Astrocyte (in vitro differentiated cells and primary cell): ENCODE measurements around the gene ZFAND2A. TPM values are rescaled to one million over a fixed set of nuclear protein-coding genes. Genes with fewer than 3 reads are reported as not detected.
A peak's percentile ranks its signal among the peaks of the same experiment; 100 is the strongest.

Experiments
- DNase-seq: peaks from one replicate; pipeline ENCODE4 v3.0.0-alpha.2; 2010; ENCODE audit warnings: low read depth
- FAIRE-seq: peaks from 2 replicates; lab custom pipeline; 2011; peaks lifted over from hg19 to GRCh38; lab: Jason Lieb, UNC
- H2AFZ ChIP-seq: 2 replicates; pipeline ENCODE4 v1.6.0; 2012; ENCODE audit warnings: low read depth, low read length, inconsistent platforms
- H3K27ac ChIP-seq: 2 replicates; pipeline ENCODE4 v1.5.1; 2011; ENCODE audit warnings: low read depth, low read length, inconsistent platforms
- H3K27me3 ChIP-seq: 2 replicates; pipeline ENCODE4 v1.6.0; 2011; ENCODE audit warnings: low read length, inconsistent platforms; ENCODE audit not compliant: insufficient read depth
- H3K36me3 ChIP-seq: 2 replicates; pipeline ENCODE4 v1.5.1; 2011; ENCODE audit warnings: low read length, inconsistent platforms; ENCODE audit not compliant: insufficient read depth
- H3K4me1 ChIP-seq: 2 replicates; pipeline ENCODE4 v1.5.1; 2011; ENCODE audit warnings: low read length, inconsistent platforms; ENCODE audit not compliant: insufficient read depth
- H3K4me2 ChIP-seq: 2 replicates; pipeline ENCODE4 v1.6.0; 2012; ENCODE audit warnings: low read length, inconsistent platforms
- H3K4me3 ChIP-seq: 2 replicates; pipeline ENCODE4 v1.5.1; 2011; ENCODE audit warnings: low read depth, mild to moderate bottlenecking, low read length, inconsistent platforms; ENCODE audit not compliant: insufficient read depth
- H3K79me2 ChIP-seq: 2 replicates; pipeline ENCODE4 v1.6.0; 2012; ENCODE audit warnings: mild to moderate bottlenecking, low read length, inconsistent platforms; ENCODE audit not compliant: insufficient read depth
- H3K9ac ChIP-seq: 2 replicates; pipeline ENCODE4 v1.6.0; 2012; ENCODE audit warnings: mild to moderate bottlenecking, low read length, inconsistent platforms
- H3K9me3 ChIP-seq: 2 replicates; pipeline ENCODE4 v1.5.1; 2012; ENCODE audit warnings: low read depth, mild to moderate bottlenecking, low read length, inconsistent platforms; ENCODE audit not compliant: insufficient read depth
- H4K20me1 ChIP-seq: 2 replicates; pipeline ENCODE4 v1.6.0; 2012; ENCODE audit warnings: low read length, inconsistent platforms; ENCODE audit not compliant: insufficient read depth
- H3K27ac Mint-ChIP-seq: one replicate; pipeline ENCODE4 v1.8.0; 2021; ENCODE audit warnings: mild to moderate bottlenecking, mixed read lengths; ENCODE audit not compliant: unreplicated experiment
- H3K27me3 Mint-ChIP-seq: one replicate; pipeline ENCODE4 v1.8.0; 2021; ENCODE audit warnings: low read depth, mixed read lengths; ENCODE audit not compliant: unreplicated experiment
- H3K36me3 Mint-ChIP-seq: one replicate; pipeline ENCODE4 v1.8.0; 2021; ENCODE audit warnings: low read depth, mixed read lengths; ENCODE audit not compliant: unreplicated experiment
- H3K4me1 Mint-ChIP-seq: one replicate; pipeline ENCODE4 v1.8.0; 2021; ENCODE audit warnings: low read depth, mixed read lengths; ENCODE audit not compliant: unreplicated experiment
- H3K4me3 Mint-ChIP-seq: one replicate; pipeline ENCODE4 v1.8.0; 2021; ENCODE audit warnings: mild to moderate bottlenecking, moderate library complexity, mixed read lengths; ENCODE audit not compliant: unreplicated experiment
- H3K9me3 Mint-ChIP-seq: one replicate; pipeline ENCODE4 v1.8.0; 2021; ENCODE audit warnings: mild to moderate bottlenecking, mixed read lengths; ENCODE audit not compliant: unreplicated experiment
- CTCF ChIP-seq: IDR thresholded peaks from 2 replicates; pipeline ENCODE4 v1.5.1; 2011; ENCODE audit warnings: low read depth, mild to moderate bottlenecking, inconsistent platforms, low read length, moderate library complexity; ENCODE audit not compliant: insufficient read depth
- EZH2 ChIP-seq: IDR thresholded peaks from 2 replicates; pipeline ENCODE4 v1.6.1; 2012; ENCODE audit warnings: mild to moderate bottlenecking, low read length, inconsistent platforms; ENCODE audit not compliant: insufficient read depth
- total RNA-seq: library from RNA; stranded (reverse); gene quantifications from 2 replicates; pipeline ENCODE4 v1.2.1, GENCODE V29; 2021

Gene ZFAND2A
- total RNA-seq, 1 donor from 2014 or later: 45.5 TPM

DNA sequence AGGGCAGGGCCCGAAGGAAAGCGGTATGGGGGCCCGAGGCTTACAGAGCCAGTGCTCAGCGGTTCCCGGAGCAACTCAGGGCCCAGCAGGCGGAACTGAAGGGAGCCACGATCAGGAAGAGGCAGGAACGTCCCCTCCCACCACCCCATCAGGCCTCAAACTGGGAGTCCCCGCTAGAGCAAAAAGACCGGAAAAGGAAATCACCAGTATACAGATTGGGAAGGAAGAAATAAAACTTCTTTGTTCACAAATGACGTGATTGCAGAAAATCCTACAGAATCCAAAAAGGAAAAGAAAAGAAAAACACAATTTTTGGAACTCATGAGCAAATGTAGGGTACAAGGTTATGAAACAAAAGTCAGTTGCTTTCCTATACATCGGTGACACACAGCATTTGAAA is 21.6 kb upstream of the ZFAND2A start:
- H3K9ac ChIP-seq: no peak overlapping the region
- TF ChIP-seq EZH2: no peak
- TF ChIP-seq CTCF: no peak
- Mint-ChIP-seq H3K4me3 (no peak overlapping the region), H3K36me3 (peaks cover 2% of the 10 kb centered on the region), H3K27me3 (peaks cover 18% of the 10 kb centered on the region), H3K9me3 (no peaks in the 10 kb centered on the region), H3K27ac (no peak overlapping the region), H3K4me1 (no peaks in the 10 kb centered on the region)
- H3K4me3 ChIP-seq: no peak overlapping the region
- H3K36me3 ChIP-seq: no peaks in the 10 kb centered on the region
- DNase-seq (no peak), FAIRE-seq (no peak)
- H3K4me1 ChIP-seq: no peaks in the 10 kb centered on the region
- no peaks in the 10 kb centered on the region for H4K20me1 ChIP-seq
- H3K9me3 ChIP-seq: no peaks in the 10 kb centered on the region
- H3K4me2 ChIP-seq: no peak overlapping the region
- no peaks in the 10 kb centered on the region for H3K79me2 ChIP-seq
- no peak overlapping the region for H2AFZ ChIP-seq
- no peak overlapping the region for H3K27ac ChIP-seq
- H3K27me3 ChIP-seq: peaks cover 2% of the 10 kb centered on the region

DNA sequence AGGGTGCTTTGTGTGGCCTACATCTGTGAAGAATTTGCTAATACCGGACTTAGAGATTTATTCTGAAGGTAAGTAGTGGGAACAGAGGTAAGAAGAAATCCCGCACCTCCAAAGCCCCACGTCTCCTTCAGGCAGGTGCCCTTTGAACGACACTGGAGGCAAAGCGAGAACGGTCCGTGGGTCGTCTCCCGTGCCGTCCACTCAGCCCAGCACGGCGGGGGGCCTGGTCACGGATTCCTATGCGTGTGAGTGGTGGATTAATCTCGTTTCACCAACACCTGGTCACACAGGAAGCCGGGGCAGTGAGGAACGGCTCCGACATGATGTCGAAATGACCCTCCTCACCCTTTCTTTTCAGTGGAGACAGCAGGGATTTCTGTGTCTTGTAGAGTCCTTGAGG is 21.0 kb upstream of the ZFAND2A start:
- H3K36me3 Mint-ChIP-seq: peaks cover 2% of the 10 kb centered on the region
- no peak overlapping the region for H2AFZ ChIP-seq
- H3K79me2 ChIP-seq: no peaks in the 10 kb centered on the region
- no peak overlapping the region for H3K4me3 ChIP-seq
- H3K4me1 ChIP-seq: peaks cover 3% of the 10 kb centered on the region
- TF ChIP-seq CTCF (no peak), EZH2 (no peak)
- no peak overlapping the region for H3K4me3 Mint-ChIP-seq
- no peaks in the 10 kb centered on the region for H4K20me1 ChIP-seq
- H3K27ac ChIP-seq: no peak overlapping the region
- H3K4me2 ChIP-seq: no peak overlapping the region
- H3K9me3 Mint-ChIP-seq: no peaks in the 10 kb centered on the region
- H3K27me3 ChIP-seq: no peaks in the 10 kb centered on the region
- no peak for FAIRE-seq
- no peaks in the 10 kb centered on the region for H3K9me3 ChIP-seq
- H3K9ac ChIP-seq: no peak overlapping the region
- H3K27me3 Mint-ChIP-seq: peaks cover 15% of the 10 kb centered on the region
- H3K4me1 Mint-ChIP-seq: peaks cover 4% of the 10 kb centered on the region
- no peaks in the 10 kb centered on the region for H3K36me3 ChIP-seq
- no peak for DNase-seq
- no peak overlapping the region for H3K27ac Mint-ChIP-seq

GRCh38 chr7:1176891-1177373 is 16.9 kb upstream of the ZFAND2A start:
- H3K4me2 ChIP-seq: no peak overlapping the region
- H3K36me3 Mint-ChIP-seq: peaks cover 2% of the 10 kb centered on the region
- peaks cover 6% of the 10 kb centered on the region for H3K4me1 ChIP-seq
- H3K79me2 ChIP-seq: no peaks in the 10 kb centered on the region
- H3K36me3 ChIP-seq: no peaks in the 10 kb centered on the region
- no peak overlapping the region for H3K4me3 ChIP-seq
- H4K20me1 ChIP-seq: no peaks in the 10 kb centered on the region
- H3K4me3 Mint-ChIP-seq: no peak overlapping the region
- FAIRE-seq (no peak), DNase-seq (no peak)
- H3K9ac ChIP-seq: no peak overlapping the region
- H3K27ac ChIP-seq: no peak overlapping the region
- no peak overlapping the region for H2AFZ ChIP-seq
- H3K9me3 ChIP-seq: no peaks in the 10 kb centered on the region
- no peaks in the 10 kb centered on the region for H3K27me3 ChIP-seq
- H3K27me3 Mint-ChIP-seq: peaks cover 13% of the 10 kb centered on the region
- no peak for TF ChIP-seq EZH2
- TF ChIP-seq CTCF: peak; percentile 47
- H3K9me3 Mint-ChIP-seq: no peaks in the 10 kb centered on the region
- H3K4me1 Mint-ChIP-seq: peaks cover 4% of the 10 kb centered on the region
- no peak overlapping the region for H3K27ac Mint-ChIP-seq
